A549 (cell line): ENCODE data around the gene CATSPER4.

ENCODE experiments used
- CEBPB ChIP-seq, 2 experiments: fragments of >200 bp in 1 of 2; sonication (Bioruptor Twin) in 1 of 2; formaldehyde crosslinking in 1 of 2; IDR thresholded peaks; 2 replicates each; pipeline ENCODE4 v1.6.1; 2012 to 2016
- CHD2 ChIP-seq: fragments of 150-350 bp; IDR thresholded peaks from 2 replicates; pipeline ENCODE4 v1.6.1; 2014; ENCODE audit warnings: low read length; ENCODE audit not compliant: partially characterized antibody
- CHD4 ChIP-seq: fragments of 200-600 bp; sonication (generic); IDR thresholded peaks from 2 replicates; pipeline ENCODE4 v1.6.1; 2016; ENCODE audit warnings: antibody characterized with exemption, mild to moderate bottlenecking, borderline replicate concordance
- EP300 ChIP-seq, 2 experiments: fragments of >200 bp; sonication (Bioruptor Twin); formaldehyde crosslinking; IDR thresholded peaks; 2 replicates in 1 of 2; 3 replicates in 1 of 2; pipeline ENCODE4 v1.6.1; 2016 to 2017
- HDAC2 ChIP-seq: fragments of 200-600 bp; sonication (generic); IDR thresholded peaks from 2 replicates; pipeline ENCODE4 v1.6.1; 2016
- RAD21 ChIP-seq, 2 experiments: fragments of >200 bp in 1 of 2; sonication (Bioruptor Twin) in 1 of 2; formaldehyde crosslinking in 1 of 2; IDR thresholded peaks in 1 of 2; conservative IDR thresholded peaks in 1 of 2; 2 replicates in 1 of 2; 3 replicates in 1 of 2; pipeline ENCODE4 v1.6.1; 2012 to 2018; ENCODE audit warnings: inconsistent platforms in 1 of 2
- RFX5 ChIP-seq: fragments of 450-650 bp; IDR thresholded peaks from 2 replicates; pipeline ENCODE4 v1.7.1; 2014; ENCODE audit warnings: antibody characterized with exemption, mild to moderate bottlenecking, moderate library complexity
- ZNF302 ChIP-seq: fragments of 250-450 bp; sonication (Bioruptor Pico); IDR thresholded peaks from 2 replicates; pipeline ENCODE4 v1.9.0; 2021; ENCODE audit warnings: inconsistent platforms, mild to moderate bottlenecking, moderate library complexity
- TF ChIP-seq, protein P1 (sequence below): fragments of >200 bp; sonication (Bioruptor Twin); formaldehyde crosslinking; IDR thresholded peaks from 3 replicates; pipeline ENCODE4 v1.5.1; 2016
- TF ChIP-seq, protein P2 (sequence below): fragments of 150-350 bp; IDR thresholded peaks from 2 replicates; pipeline ENCODE4 v1.6.1; 2014; ENCODE audit warnings: low read depth, mild to moderate bottlenecking, low read length
- TF ChIP-seq, protein P3 (sequence below): fragments of 200-600 bp; sonication (generic); IDR thresholded peaks from 2 replicates; pipeline ENCODE4 v1.6.1; 2016; ENCODE audit warnings: antibody characterized with exemption, mild to moderate bottlenecking, moderate library complexity

DNA sequence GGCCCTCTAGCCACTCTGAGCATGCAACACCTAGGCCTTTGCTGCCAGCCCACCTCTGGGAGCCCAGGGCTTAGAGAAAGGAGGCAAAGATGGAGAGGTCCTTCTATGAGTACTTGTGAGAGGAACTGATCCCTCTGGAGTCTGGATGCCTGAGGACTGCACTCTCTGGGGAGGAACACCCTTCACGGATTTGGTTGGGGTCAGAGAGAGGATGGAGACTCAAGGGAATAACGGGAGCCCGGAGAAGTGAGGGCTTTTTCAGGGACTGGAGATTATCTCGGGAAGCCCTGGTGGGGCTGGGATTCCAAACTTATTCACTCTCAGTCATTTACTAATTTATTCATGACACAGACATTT, 21.2 kb upstream of the CATSPER4 start:
- TF ChIP-seq, protein P1, sequence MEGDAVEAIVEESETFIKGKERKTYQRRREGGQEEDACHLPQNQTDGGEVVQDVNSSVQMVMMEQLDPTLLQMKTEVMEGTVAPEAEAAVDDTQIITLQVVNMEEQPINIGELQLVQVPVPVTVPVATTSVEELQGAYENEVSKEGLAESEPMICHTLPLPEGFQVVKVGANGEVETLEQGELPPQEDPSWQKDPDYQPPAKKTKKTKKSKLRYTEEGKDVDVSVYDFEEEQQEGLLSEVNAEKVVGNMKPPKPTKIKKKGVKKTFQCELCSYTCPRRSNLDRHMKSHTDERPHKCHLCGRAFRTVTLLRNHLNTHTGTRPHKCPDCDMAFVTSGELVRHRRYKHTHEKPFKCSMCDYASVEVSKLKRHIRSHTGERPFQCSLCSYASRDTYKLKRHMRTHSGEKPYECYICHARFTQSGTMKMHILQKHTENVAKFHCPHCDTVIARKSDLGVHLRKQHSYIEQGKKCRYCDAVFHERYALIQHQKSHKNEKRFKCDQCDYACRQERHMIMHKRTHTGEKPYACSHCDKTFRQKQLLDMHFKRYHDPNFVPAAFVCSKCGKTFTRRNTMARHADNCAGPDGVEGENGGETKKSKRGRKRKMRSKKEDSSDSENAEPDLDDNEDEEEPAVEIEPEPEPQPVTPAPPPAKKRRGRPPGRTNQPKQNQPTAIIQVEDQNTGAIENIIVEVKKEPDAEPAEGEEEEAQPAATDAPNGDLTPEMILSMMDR = no peak
- no peak for TF ChIP-seq CHD2
- TF ChIP-seq, protein P2, sequence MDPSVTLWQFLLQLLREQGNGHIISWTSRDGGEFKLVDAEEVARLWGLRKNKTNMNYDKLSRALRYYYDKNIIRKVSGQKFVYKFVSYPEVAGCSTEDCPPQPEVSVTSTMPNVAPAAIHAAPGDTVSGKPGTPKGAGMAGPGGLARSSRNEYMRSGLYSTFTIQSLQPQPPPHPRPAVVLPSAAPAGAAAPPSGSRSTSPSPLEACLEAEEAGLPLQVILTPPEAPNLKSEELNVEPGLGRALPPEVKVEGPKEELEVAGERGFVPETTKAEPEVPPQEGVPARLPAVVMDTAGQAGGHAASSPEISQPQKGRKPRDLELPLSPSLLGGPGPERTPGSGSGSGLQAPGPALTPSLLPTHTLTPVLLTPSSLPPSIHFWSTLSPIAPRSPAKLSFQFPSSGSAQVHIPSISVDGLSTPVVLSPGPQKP = no peak
- no peak for TF ChIP-seq CEBPB (IDR thresholded peaks at IDR 0.05)
- TF ChIP-seq, protein P3, sequence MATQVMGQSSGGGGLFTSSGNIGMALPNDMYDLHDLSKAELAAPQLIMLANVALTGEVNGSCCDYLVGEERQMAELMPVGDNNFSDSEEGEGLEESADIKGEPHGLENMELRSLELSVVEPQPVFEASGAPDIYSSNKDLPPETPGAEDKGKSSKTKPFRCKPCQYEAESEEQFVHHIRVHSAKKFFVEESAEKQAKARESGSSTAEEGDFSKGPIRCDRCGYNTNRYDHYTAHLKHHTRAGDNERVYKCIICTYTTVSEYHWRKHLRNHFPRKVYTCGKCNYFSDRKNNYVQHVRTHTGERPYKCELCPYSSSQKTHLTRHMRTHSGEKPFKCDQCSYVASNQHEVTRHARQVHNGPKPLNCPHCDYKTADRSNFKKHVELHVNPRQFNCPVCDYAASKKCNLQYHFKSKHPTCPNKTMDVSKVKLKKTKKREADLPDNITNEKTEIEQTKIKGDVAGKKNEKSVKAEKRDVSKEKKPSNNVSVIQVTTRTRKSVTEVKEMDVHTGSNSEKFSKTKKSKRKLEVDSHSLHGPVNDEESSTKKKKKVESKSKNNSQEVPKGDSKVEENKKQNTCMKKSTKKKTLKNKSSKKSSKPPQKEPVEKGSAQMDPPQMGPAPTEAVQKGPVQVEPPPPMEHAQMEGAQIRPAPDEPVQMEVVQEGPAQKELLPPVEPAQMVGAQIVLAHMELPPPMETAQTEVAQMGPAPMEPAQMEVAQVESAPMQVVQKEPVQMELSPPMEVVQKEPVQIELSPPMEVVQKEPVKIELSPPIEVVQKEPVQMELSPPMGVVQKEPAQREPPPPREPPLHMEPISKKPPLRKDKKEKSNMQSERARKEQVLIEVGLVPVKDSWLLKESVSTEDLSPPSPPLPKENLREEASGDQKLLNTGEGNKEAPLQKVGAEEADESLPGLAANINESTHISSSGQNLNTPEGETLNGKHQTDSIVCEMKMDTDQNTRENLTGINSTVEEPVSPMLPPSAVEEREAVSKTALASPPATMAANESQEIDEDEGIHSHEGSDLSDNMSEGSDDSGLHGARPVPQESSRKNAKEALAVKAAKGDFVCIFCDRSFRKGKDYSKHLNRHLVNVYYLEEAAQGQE = no peak
- TF ChIP-seq HDAC2 = no peak
- no peak for TF ChIP-seq RAD21 (conservative IDR thresholded peaks at IDR 0.05 in 1 of 2, IDR thresholded peaks at IDR 0.05 in 1 of 2)
- no peak for TF ChIP-seq RFX5
- no peak for TF ChIP-seq EP300 (IDR thresholded peaks at IDR 0.05)
- no peak for TF ChIP-seq CHD4
- no peak for TF ChIP-seq ZNF302 (CRISPR knock-in tag)
